OCI-LY7 (cell line): ENCODE measurements around the gene BSPRY. TPM values are rescaled to one million over a fixed set of nuclear protein-coding genes. Genes with fewer than 3 reads are reported as not detected.

ENCODE experiments used
- BruUV-seq: library from RNA; stranded (reverse); fragments of 400-500 nt; replicated peaks from 2 replicates; lab custom pipeline; 2021; lab: Mats Ljungman, UMichigan
- CTCF ChIA-PET: fragments of 300-600 bp; sonication (Branson Sonifier 250); formaldehyde crosslinking; loops from one replicate; lab custom pipeline; 2022; ENCODE audit warnings: antibody characterized with exemption; ENCODE audit not compliant: unreplicated experiment; lab: Charles Lee
- POLR2A ChIA-PET: fragments of 300-600 bp; sonication (Branson Sonifier 250); formaldehyde crosslinking; loops from one replicate; lab custom pipeline; 2022; ENCODE audit warnings: antibody characterized with exemption; lab: Charles Lee
- DNase-seq: peaks from one replicate; pipeline ENCODE4 v3.0.0-alpha.2; 2015; ENCODE audit warnings: low spot score
- H2AFZ ChIP-seq: fragments of 200-600 bp; sonication (generic), shearing (Covaris generic); 2 replicates; pipeline ENCODE4 v1.6.1; 2014; ENCODE audit warnings: mild to moderate bottlenecking, antibody characterized with exemption, low read length, moderate library complexity
- H3K27ac ChIP-seq: fragments of 200-600 bp; sonication (generic); 2 replicates; pipeline ENCODE4 v1.5.1; 2014; ENCODE audit warnings: mixed run types, low read depth, mild to moderate bottlenecking, moderate library complexity, low read length, inconsistent platforms; ENCODE audit not compliant: poor library complexity, severe bottlenecking
- H3K36me3 ChIP-seq: fragments of 200-600 bp; sonication (generic); 2 replicates; pipeline ENCODE4 v1.6.1; 2014; ENCODE audit warnings: mild to moderate bottlenecking, antibody characterized with exemption, low read length, moderate library complexity, mixed read lengths; ENCODE audit not compliant: insufficient read depth
- H3K4me1 ChIP-seq: fragments of 200-600 bp; sonication (generic); 2 replicates; pipeline ENCODE4 v1.5.1; 2014; ENCODE audit warnings: mild to moderate bottlenecking, low read length; ENCODE audit not compliant: insufficient read depth, poor library complexity, severe bottlenecking
- H3K4me2 ChIP-seq: fragments of 200-600 bp; sonication (generic); 2 replicates; pipeline ENCODE4 v1.6.1; 2014; ENCODE audit warnings: mild to moderate bottlenecking, low read length
- H3K4me3 ChIP-seq: fragments of 200-600 bp; sonication (generic); 2 replicates; pipeline ENCODE4 v1.5.1; 2014; ENCODE audit warnings: mild to moderate bottlenecking, low read depth, low read length; ENCODE audit not compliant: poor library complexity, severe bottlenecking
- H3K79me2 ChIP-seq: fragments of 200-600 bp; sonication (generic); 2 replicates; pipeline ENCODE4 v1.6.1; 2016; ENCODE audit warnings: low read depth, mild to moderate bottlenecking, low read length, moderate library complexity, mixed read lengths; ENCODE audit not compliant: insufficient read depth
- H3K9me2 ChIP-seq: fragments of 200-600 bp; sonication (generic); 2 replicates; pipeline ENCODE4 v1.6.1; 2016; ENCODE audit warnings: mild to moderate bottlenecking, low read length, mixed read lengths; ENCODE audit not compliant: insufficient read depth
- H3K9me3 ChIP-seq: fragments of 200-600 bp; sonication (generic); 2 replicates; pipeline ENCODE4 v1.6.1; 2014; ENCODE audit warnings: mild to moderate bottlenecking, mixed run types, low read length, mixed read lengths
- H4K20me1 ChIP-seq: fragments of 200-600 bp; sonication (generic); 2 replicates; pipeline ENCODE4 v1.6.1; 2014; ENCODE audit warnings: mild to moderate bottlenecking, antibody characterized with exemption, low read length, moderate library complexity, mixed read lengths; ENCODE audit not compliant: insufficient read depth
- CTCF ChIP-seq: fragments of 200-600 bp; sonication (generic); conservative IDR thresholded peaks from 2 replicates; pipeline ENCODE4 v1.5.1; 2014; ENCODE audit warnings: mild to moderate bottlenecking, antibody characterized with exemption, low read length, moderate library complexity, mixed read lengths
- EZH2phosphoT487 ChIP-seq: fragments of 200-600 bp; sonication (generic); IDR thresholded peaks from 2 replicates; pipeline ENCODE4 v1.6.1; 2018; ENCODE audit warnings: low read depth, borderline replicate concordance, mild to moderate bottlenecking, mixed run types, antibody characterized with exemption, low read length, moderate library complexity, mixed read lengths
- intact Hi-C: fragments of 100-400 bp; cut with micrococcal nuclease; formaldehyde crosslinking; loops from one replicate; pipeline ENCODE4 v1.10.0; 2022; ENCODE audit not compliant: unreplicated experiment
- total RNA-seq, 2 experiments: library from RNA; depleted of rRNA in 1 of 2; stranded (reverse); fragments of >200 nt in 1 of 2; shearing (Covaris generic) in 1 of 2; gene quantifications; 2 replicates each; pipeline ENCODE4 v1.2.3, GENCODE V29; 2014 to 2022

Gene BSPRY
- total RNA-seq, 2 experiments from 2014 or later, result 0.54 to 0.82 TPM

DNA sequence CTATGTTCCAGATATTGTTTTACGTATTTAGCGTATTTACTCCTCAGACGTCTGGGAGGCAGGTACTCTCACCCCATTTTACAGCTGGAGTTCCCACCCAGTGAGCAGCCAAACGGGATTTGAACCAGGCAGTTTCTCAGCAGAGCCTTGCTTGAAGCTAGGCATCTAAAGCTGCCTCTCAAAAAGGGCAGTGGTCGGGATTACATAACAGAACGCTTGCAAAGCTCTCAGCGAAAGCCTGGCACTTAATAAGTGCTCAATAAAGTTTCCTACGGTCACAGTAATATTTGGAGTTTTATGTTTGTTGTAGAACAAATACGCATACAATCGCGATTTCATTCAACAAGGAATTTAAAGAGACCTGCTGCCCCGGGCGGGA, 286 bp upstream of the BSPRY start:
- no peak overlapping the region for H2AFZ ChIP-seq
- no peaks in the 10 kb centered on the region for H3K9me3 ChIP-seq
- H3K36me3 ChIP-seq, result no peaks in the 10 kb centered on the region
- no peaks in the 10 kb centered on the region for H3K9me2 ChIP-seq
- TF ChIP-seq CTCF, result no peak
- TF ChIP-seq EZH2phosphoT487, result no peak
- no peaks in the 10 kb centered on the region for H3K79me2 ChIP-seq
- ChIA-PET CTCF (interaction anchor here (1.0 kb wide), 1 partner anchor 15 kb away, joined by 3 read pairs; no protein-coding TSS in a partner anchor), POLR2A (interaction anchor here (0.6 to 4.6 kb wide), 4 partner anchors 9 to 999 kb away, joined by 3 to 31 read pairs (median 4); partner anchors contain the start of genes C9orf43, FKBP15, POLE3 and SLC31A1)
- peak overlapping the region; percentile 58 for H3K4me3 ChIP-seq
- H3K4me2 ChIP-seq, result peak overlapping the region; percentile 63
- H3K4me1 ChIP-seq, result peaks cover 19% of the 10 kb centered on the region
- H4K20me1 ChIP-seq, result no peaks in the 10 kb centered on the region
- intact Hi-C loops, result no loop called here
- BruUV-seq, result no TSS peak
- no peak for DNase-seq
- no peak overlapping the region for H3K27ac ChIP-seq

- intact Hi-C loops, result no loop called here
- Histone ChIP-seq H3K4me1 (peaks cover 19% of the 10 kb centered on the region), H3K4me2 (peak overlapping the region; percentile 63), H3K36me3 (no peaks in the 10 kb centered on the region), H3K4me3 (peak overlapping the region; percentile 58), H2AFZ (peak overlapping the region; percentile 44; the same call in 1 of the 2 replicates), H3K79me2 (no peaks in the 10 kb centered on the region), H3K27ac (no peak overlapping the region), H3K9me3 (no peaks in the 10 kb centered on the region), H3K9me2 (no peaks in the 10 kb centered on the region), H4K20me1 (no peaks in the 10 kb centered on the region)
- ChIA-PET CTCF (interaction anchor here (0.6 to 1.1 kb wide), 2 partner anchors 10 to 15 kb away, joined by 4 read pairs; partner anchors contain the start of gene WDR31), POLR2A (interaction anchor here (1.1 to 4.6 kb wide), 4 partner anchors 10 to 60 kb away, joined by 3 to 31 read pairs (median 6); partner anchors contain the start of genes C9orf43, POLE3 and WDR31)
- DNase-seq, result no peak
- no peak for TF ChIP-seq CTCF
- TF ChIP-seq EZH2phosphoT487, result no peak
- BruUV-seq, result no TSS peak
Measured at GRCh38 chr9:113350107-113350661, 843 bp downstream of the BSPRY start.

GRCh38 chr9:113350937-113351336, 1.6 kb downstream of the BSPRY start:
- Histone ChIP-seq H3K36me3 (no peaks in the 10 kb centered on the region), H3K27ac (no peak overlapping the region), H3K9me2 (no peaks in the 10 kb centered on the region), H3K9me3 (no peaks in the 10 kb centered on the region), H3K79me2 (no peaks in the 10 kb centered on the region), H3K4me1 (peaks cover 19% of the 10 kb centered on the region), H3K4me3 (no peak overlapping the region), H2AFZ (peak overlapping the region; percentile 14; the same call in 1 of the 2 replicates), H4K20me1 (no peaks in the 10 kb centered on the region), H3K4me2 (peak overlapping the region; percentile 63)
- no peak for TF ChIP-seq CTCF
- no peak for TF ChIP-seq EZH2phosphoT487
- DNase-seq, result peak; percentile 53
- ChIA-PET POLR2A (interaction anchor here (0.5 to 4.6 kb wide), 7 partner anchors 11 to 119 kb away, joined by 3 to 31 read pairs (median 3); partner anchors contain the start of genes ALAD and WDR31), CTCF (interaction anchor here (1.0 to 1.1 kb wide), 2 partner anchors 11 to 26 kb away, joined by 4 read pairs; partner anchors contain the start of genes HDHD3 and WDR31)
- intact Hi-C loops, result no loop called here
- no TSS peak for BruUV-seq
